GM19035 (cell line): ENCODE measurements around the gene CAMSAP1.
"Not testable (repeated sequence)": the region's sequence is repeated elsewhere in the genome, so short reads cannot be mapped to it uniquely, and the experiment has no call there.

Experiments used
- ATAC-seq: cut with Tn5 transposase; IDR thresholded peaks from one replicate; pipeline ENCODE4 v1.9.1; 2021; ENCODE audit not compliant: unreplicated experiment

Gene CAMSAP1

DNA sequence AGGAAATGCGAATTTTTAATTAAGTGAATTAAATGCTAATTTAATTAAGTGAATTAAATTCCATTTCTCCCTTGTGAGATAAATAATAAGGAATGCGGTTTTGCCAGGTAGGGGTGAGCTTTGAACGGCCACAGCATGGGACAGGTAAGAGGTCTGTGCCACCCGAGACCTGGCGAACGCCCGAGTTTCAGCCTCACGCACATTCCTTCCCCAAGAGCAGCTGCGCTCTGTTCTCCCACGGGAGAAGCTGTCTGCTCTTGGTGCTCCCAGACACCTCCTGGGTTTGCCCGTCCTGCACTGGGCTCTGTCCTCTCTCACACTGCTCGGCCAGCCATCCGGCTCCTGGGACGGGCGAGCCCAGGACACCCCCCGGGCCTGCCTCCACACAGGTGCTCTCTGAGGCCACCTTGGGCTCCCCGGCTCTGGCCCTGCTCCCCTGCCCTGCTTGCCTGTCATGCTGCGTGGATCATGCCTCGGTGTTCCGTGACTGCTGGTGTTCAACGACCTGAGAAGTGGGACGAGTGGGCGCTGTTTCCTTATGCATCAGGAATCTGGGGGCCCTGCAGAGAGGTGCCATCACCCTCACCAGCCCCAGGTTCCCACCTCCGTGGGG is 13.7 kb upstream of the CAMSAP1 start:
- no peak for ATAC-seq

DNA sequence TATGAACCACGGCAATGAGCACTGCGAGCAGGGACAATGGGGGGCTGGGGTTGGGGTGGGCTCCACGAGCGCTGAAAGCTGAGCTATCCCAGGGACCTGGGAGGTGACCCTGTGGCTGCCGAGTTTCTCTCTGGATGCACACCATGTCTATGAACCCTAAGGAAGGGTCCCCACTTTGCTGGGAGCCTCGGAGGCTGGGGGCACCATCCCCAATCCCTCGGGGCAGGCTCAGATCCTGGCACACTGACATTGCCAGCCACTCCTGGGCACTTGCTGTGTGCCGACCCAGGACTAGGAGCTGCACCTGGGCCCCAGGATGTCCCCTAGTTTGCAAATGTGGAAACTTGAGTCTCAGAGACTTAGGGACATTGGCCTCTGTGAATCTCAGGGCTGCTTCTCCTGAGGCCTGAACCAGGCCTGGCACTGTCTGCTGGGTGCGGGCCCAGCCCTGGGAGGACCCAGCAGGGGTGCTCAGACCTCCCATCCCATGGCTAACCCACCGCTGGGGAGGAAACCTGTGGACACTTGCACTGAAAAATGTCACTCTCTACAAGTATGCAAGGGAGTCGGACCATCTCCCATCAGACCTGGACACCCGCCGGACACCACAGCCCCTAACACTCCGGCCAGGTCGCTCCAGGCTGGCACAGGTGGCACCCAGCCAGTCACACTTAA is 13.0 kb upstream of the CAMSAP1 start:
- no peak for ATAC-seq

DNA sequence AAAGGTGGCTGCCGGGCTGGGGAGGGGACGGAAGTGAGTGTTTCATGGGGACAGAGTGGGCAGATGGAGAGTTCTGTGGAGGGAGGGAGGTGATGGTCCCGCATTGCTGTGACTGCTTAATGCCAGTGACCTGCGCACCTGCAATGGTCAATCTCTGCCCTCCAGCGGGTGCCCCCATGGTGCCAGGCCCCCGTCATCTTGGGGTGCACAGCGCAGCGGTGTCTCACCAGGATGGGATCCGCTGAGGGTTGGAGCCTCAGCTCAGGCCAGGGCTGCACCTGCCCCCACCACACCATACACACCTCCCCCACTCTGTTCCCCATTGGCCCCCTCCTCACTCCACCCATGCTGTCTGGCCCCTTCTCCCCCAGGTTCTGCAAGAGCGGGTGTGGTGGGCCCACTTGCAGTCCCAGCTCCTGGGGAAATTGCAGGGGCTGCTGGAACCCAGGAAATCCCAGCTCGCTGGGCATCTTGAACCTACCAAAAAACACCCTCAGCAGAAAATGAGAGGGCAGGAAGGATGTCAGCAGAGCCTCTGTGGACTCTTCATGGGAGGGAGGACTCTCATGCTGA is 12.1 kb upstream of the CAMSAP1 start:
- no peak for ATAC-seq

DNA sequence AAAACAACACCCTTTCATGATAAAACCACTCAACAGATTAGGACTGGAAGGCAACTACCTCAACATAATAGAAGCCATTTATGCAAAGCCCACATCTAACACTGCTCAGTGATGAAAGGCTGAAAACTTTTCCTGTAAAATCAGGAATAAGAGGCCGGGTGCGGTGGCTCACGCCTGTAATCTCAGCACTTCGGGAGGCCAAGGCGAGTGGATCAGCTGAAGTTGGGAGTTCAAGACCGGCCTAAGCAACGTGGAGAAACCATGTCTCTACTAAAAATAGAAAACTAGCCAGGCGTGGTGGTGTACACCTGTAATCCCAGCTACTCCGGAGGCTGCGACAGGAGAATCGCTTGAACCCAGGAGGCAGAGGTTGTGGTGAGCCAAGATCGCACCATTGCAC is 8.9 kb upstream of the CAMSAP1 start:
- ATAC-seq: not testable (repeated sequence)

DNA sequence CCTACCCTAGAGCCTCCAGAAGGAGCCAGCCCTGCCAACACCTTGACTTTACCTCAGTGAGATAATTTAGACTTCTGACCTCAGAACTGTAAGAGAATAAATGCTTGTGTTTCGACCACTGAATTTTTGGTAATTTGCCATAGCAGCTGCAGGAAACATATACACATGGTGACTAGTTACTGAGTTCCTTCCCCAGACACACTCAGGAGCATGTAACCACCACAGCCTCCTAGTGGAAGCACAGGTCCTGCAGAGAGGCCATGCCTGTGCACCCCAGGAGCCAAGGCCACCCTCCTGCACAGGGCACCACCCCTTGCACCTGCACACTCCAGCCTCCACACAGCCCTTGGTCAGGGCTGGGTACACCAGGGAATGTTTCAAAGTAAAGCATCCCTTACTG is 7.6 kb upstream of the CAMSAP1 start:
- ATAC-seq: no peak

DNA sequence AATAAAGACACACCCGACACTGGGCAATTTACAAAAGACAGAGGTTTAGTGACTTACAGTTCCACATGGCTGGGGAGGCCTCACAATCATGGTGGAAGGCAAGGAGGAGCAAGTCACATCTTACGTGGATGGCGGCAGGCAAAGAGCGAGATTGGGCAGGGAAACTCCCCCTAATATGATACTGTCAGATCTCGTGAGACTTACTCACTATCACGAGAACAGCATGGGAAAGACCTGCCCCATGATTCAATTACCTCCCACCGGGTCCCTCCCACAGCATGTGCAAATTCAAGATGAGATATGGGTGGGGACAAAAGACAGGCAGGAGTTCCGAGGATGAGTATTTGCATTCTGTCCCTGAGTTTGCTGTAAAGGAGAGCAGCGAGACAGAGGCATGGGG is 3.9 kb upstream of the CAMSAP1 start:
- ATAC-seq: not testable (repeated sequence)

DNA sequence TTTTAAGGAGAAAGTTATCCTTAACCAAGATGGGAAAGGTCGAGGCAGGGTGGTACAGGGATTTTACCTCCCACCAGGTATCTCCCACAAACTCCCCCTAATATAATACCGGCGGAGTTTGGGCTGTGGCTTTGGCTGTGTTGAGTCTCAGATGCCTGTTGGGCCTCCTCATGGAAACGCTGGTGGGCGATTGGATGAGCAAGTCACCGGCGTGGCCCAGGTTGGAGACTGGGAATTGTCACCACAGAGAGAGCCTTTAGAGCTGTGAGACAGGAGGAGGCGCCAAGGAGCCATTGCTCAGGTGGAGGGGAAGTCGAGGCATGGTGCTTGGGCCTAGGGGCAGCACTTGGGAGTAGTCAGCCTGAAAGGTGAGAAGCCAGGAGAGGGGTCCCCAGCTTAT is 3.4 kb upstream of the CAMSAP1 start:
- no peak for ATAC-seq

DNA sequence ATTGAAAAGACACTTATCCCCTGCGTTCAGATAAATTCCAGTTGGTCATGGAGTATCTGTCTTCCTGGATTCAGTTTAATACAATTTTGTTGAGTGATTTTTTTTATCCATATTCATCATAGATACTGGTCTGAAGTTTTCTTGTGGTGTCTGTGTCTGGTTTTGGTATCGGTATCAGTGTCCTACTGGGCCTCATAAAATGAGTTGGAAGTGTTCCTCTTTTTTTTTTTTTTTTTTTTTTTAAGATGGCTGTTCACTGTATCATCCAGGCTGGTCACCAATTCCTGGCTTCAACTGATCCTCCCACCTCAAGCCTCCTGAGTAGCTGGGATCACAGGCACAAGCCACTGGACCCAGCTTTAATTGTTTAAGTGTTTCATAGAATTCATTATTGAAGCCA is 2.9 kb upstream of the CAMSAP1 start:
- ATAC-seq: no peak

DNA sequence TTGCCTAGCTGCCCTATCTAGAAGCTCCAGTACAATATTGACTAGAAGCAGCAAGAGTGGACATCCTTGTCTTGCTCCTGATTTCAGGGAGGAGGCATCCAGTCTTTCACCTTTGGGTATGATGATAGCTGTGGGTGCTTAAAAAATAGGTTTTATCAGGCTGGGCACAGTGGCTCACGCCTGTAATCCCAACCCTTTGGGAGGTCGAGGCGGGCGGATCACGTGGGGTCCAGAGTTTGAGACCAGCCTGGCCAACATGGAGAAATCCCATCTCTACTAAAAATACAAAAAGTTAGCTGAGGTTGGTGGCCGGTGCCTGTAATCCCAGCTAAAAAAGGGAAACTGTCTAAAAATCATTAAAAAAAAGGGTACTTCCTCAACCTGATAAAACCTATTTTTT is 2.0 kb upstream of the CAMSAP1 start:
- no peak for ATAC-seq

DNA sequence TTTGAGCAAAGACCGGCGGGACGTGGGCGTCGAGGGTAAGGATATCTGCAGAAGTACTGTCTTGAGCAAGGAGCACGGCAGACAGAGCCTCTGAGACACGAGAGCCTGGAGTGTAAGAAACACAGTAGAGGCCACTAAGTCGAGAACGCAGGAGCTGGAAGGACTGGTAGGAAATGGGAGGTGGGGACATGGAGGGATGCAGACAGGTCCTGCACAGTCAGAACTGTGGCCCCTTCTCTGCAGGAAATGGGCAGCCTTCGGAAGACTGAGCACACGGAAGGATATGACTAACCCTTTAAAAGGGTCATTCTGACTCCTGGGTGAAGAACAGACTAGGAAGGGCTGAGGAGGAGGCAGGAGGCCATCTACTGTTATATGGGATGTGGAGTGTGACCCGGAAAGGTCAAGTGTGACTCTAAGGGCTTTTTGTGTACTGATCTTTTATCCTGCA is 1.4 kb upstream of the CAMSAP1 start:
- ATAC-seq: no peak

DNA sequence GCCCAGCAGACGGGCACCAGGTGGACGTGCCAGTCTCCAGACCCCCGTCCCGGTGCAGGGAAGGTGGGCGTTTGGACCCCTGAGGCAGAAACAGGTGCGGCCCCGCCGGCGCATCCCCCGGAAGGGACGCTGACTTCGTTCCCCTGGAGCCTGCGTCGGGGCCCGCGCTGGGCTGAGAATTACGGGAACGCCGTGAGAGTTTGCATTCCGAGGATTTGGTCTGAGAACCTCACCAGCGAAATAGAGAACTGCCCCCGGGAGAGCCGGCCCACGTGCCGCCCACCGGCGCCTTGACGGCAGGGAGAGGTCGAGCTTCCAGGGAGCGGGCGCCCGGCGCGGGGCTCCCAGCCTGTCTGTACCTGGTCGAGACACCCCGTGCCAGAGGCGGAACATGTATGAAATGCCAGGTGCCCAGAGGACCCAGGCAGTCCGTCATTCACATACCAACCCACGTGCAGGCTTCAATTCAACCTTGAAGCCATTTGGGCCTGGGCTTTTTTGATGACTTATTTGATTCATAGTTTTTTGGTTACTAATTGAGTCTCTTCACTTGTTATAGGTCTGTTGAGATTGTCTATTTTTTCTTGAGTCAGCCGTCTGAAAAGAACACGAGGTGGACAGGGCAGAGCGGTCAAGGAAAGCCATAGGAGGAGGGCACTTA is 877 bp upstream of the CAMSAP1 start:
- ATAC-seq: peak; percentile 10

DNA sequence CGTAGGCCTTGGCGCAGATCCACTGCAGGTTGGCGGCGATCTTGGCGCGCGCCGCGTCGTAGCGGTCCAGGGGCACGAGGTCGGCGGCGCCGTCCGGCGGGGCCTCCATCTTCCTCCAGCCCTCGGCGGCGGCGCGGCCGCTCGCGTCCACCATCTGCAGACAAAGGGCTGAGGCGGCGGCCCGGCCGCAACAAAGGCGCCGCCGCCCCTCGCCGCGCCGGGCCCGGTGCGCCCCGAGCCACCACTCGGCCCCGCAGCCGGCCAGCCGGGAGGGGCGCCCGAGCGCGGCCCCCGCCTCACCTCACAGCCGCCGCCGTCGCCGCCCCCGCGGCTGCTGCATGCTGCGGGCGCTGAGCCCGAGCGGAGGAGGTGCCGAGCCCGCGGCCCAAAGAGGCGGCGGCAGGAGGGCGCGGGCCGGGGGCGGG is 328 bp downstream of the CAMSAP1 start:
- ATAC-seq: peak; percentile 51

DNA sequence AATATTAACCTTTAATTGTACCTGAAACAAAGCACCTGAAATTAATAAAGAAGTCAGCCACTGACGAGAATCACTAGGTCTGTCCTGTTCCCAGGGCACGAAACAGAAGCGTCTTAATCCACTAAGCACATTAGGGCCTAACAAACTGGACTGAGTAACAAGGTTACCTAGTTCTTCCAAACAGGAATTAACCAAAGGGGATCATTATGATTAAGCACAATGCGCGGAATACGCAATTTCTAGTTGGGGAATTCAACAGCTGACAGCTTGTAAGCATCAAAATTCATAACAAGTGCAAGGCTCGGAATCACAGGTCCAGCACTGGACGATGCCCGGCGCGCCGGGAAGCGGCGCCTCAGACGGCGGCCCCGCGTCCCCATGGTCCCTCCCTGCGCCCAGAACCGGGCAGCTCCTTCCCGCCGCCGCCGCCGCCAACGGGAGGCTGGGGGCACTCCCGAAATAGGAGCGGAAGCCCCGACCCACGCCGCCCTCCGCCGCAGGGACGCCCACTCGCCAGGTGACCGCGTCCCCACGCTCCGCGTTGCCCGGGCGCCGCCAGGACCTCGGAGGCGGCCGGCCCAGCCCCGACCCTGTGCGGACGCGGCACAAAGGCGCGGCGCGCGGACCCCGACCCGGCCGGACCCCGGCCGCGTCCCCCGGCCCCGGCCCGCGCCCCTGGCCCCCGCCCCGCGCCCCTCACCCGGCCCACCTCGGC is 898 bp downstream of the CAMSAP1 start:
- ATAC-seq: peak; percentile 13

DNA sequence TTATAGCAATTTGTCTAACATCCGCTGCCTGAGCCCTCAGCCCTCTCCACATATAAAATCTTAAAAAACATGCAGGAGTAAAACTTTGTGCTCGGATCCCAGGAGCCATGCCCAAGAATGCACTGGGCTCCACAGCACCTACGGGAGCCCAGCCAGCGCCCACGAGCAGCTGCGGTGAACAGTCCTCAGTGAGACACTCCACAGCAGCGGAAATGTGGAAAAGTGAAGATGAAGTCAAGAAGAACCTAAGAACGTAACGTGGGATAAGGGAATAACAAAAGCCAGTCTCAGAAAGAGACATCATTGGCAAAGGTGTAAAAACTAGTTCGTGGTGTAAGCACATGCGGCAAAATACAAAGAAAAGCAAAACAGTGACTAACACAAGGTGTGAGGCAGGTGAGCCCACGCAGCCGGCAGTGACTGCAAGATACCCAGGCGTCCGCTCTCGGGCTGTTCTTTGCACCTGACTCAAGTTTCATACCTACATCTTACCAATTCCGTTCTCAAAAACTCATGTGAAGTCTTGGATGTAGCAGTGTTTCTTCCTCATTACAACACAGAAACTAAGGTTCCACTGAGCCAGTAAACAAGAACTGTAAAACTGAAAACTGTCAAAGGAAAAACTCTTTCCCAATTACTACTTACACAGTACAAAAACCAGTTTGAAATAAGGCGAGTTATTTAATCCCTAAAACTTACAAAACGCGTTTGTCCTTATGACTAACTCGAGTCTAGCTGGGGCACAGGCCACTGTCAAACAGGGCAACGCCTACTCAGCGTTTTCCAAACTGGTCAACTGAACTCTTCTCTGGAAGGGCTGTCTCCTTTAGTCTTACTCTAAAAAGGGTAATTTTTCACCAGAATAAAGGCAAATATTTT is 1.7 kb downstream of the CAMSAP1 start:
- no peak for ATAC-seq

DNA sequence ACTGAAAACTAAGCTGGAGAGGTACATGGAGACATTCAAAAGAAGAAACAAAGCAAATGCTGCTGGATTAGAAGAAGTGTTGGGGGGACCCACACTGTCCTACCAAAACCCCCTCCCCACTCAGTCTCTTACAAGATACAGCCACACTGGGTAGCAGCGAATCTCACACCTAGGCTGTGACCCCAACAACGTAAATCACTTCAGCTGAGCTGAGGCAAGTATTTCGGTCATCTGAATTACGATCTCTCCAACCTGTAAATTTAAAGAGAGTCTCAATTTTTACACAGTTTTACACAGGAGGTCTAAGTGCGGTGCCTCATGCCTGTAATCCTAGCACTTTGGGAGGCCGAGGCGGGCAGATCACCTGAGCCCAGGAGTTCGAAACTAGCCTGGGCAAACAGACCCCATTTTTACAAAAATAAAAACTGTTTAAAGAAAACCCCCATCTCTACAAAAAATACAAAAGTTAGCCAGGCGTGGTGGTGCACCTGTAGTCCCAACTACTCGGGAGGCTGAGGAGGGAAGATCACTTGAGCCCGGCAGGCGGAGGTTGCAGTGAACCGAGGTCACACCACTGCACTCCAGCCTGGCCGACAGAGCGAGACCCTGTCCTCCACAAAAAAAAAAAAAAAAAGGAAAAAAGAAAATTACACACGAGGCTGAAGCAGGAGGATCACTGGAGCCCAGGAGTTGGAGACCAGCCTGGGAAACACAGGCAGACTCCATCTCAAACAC is 3.4 kb downstream of the CAMSAP1 start:
- no peak for ATAC-seq

DNA sequence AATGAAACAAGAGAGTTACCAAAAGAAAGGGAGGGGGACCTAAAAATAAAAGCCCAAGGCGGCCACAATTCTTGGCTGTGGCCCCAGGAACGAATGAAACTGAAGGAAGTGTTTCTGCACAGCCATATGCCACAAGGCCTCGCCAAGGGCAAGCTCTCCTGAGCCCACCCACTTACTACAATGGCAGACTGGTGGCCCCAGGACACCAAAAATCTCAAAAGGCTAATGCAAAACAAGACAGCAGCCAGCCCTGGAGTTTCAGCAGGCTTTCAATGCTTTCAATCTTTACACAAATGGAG is 4.0 kb downstream of the CAMSAP1 start:
- ATAC-seq: no peak

DNA sequence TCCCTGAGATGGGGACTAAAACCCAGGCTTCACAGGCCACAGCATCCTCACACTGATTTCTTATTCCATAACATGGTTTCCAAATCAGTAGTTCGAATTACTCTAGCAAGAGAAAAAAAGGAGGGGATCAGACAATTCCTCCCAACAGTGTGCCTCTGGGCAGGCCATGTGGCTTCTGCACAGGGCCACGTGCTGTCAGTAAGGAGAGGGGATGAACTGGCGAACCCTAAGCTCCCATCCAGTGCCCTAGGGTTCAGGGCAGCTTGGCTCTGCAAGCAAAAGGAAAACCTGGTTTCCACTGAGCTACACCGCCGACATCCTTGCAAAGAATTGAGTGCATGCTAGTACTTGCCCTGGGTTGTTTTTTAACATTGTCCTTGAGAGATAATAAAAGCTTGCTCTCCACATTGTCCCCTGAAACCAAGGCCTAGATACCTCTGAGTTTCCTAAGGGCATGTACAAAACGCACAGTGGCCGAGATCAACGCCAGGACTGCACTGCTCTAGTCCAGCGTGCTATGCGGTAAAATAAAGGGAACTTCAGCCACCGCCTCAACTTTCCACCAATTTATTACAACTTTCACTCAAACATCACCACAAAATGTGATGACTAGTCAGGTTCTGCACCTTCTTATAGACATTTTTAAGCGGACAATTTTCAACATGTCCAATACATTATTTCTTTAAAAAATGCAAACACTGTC is 4.5 kb downstream of the CAMSAP1 start:
- no peak for ATAC-seq

DNA sequence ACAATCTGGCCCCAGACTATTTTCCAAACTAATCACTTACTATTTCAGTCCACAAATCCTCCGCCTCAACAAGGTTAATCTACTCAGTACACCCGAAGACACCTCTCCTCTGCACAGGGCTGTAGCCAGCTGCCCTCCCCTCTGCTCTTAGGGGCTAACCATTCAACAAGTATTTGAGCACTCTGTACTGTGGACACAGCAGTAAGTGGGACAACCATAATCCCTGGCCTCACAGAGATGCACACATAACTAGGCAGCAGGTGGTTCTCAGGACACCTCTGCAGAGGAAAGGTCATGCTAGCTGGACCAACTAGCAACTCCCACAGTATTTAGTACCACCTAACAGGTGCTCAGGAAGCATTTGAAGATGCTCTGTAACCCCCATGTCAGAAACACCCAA is 5.5 kb downstream of the CAMSAP1 start:
- no peak for ATAC-seq

DNA sequence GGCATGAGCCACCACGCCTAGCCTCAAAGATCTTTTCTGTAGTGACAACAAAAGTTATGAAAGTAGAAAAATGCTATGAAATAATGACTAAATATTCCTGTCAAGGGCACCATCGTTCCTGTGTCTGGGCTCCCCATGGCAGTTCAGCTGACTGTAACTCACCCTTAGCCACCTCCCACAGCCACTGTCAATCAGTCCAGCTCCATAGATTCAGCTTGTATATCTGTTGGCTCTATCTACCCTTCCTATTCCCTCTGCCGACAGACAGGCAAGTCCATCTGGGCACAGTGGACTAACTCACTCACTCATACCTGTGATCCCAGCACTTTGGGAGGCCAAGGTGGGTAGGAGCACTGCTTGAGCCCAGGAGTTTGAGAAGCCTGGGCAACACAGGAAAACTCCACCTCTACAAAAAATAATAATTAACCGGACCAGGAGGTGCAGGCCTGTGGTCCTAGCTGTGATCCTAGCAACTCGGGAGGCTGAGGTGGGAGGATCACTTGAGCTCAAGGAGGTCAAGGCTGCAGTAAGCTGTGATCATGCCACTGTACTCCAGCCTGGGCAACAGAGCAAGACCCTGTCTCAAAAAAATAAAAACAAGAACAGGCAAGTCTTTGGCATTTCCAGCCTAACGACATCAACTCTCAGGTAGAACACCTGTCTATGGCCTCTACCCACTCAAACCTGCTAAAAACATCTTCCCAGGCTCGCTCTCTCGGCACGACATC is 6.2 kb downstream of the CAMSAP1 start:
- no peak for ATAC-seq
